IPS DF 6.9 (cell line): ENCODE results near the gene NDE1.
"Not testable (repeated sequence)": the region's sequence is repeated elsewhere in the genome, so short reads cannot be mapped to it uniquely, and the experiment has no call there.

Experiments used
- DNase-seq: peaks from one replicate; pipeline ENCODE4 v3.0.0-alpha.2; 2013; ENCODE audit warnings: low read depth, low spot score
- H3K27ac ChIP-seq: one replicate; pipeline ENCODE4 v1.5.1; 2013; ENCODE audit warnings: low read length, control low read depth
- H3K27me3 ChIP-seq: 2 replicates; pipeline ENCODE4 v1.6.1; 2013; ENCODE audit warnings: mild to moderate bottlenecking, low read length; ENCODE audit not compliant: control insufficient read depth, insufficient read depth
- H3K36me3 ChIP-seq: 2 replicates; pipeline ENCODE4 v1.6.1; 2013; ENCODE audit warnings: low read length; ENCODE audit not compliant: control insufficient read depth, insufficient read depth
- H3K4me1 ChIP-seq: 2 replicates; pipeline ENCODE4 v1.6.1; 2013; ENCODE audit warnings: low read length; ENCODE audit not compliant: control insufficient read depth, insufficient read depth
- H3K4me3 ChIP-seq: 2 replicates; pipeline ENCODE4 v1.5.1; 2013; ENCODE audit warnings: mild to moderate bottlenecking, low read length
- H3K9me3 ChIP-seq: 2 replicates; pipeline ENCODE4 v1.6.1; 2013; ENCODE audit warnings: low read length, inconsistent platforms; ENCODE audit not compliant: control insufficient read depth, insufficient read depth
- WGBS: extraction: QIAGEN DNeasy Blood & Tissue Kit; methylation state at CpG from one replicate; pipeline ENCODE4 v1.1.7; 2013; ENCODE audit warnings: mixed read lengths, missing lambda C conversion rate; ENCODE audit not compliant: insufficient read length, insufficient coverage; 5-methylcytosine and 5-hydroxymethylcytosine counted together

NDE1 gene

GRCh38 chr16:15716694-15717447, 66.8 kb downstream of the NDE1 start:
- no CpG with 5 or more reads among the region's 23 CpGs for WGBS
- Histone ChIP-seq H3K27ac (no peak overlapping the region), H3K9me3 (no peaks in the 10 kb centered on the region), H3K4me3 (no peak overlapping the region), H3K36me3 (no peaks in the 10 kb centered on the region), H3K27me3 (no peaks in the 10 kb centered on the region), H3K4me1 (no peaks in the 10 kb centered on the region)
- no peak for DNase-seq

GRCh38 chr16:15721018-15721417, 71.0 kb downstream of the NDE1 start:
- H3K36me3 ChIP-seq: peaks cover 4% of the 10 kb centered on the region
- H3K4me3 ChIP-seq: no peak overlapping the region
- no peaks in the 10 kb centered on the region for H3K9me3 ChIP-seq
- H3K4me1 ChIP-seq: no peaks in the 10 kb centered on the region
- no peak overlapping the region for H3K27ac ChIP-seq
- H3K27me3 ChIP-seq: no peaks in the 10 kb centered on the region
- DNase-seq: no peak
- no CpG with 5 or more reads among the region's 14 CpGs for WGBS

- WGBS: no CpG with 5 or more reads among the region's 7 CpGs
- no peak overlapping the region for H3K27ac ChIP-seq
- no peaks in the 10 kb centered on the region for H3K9me3 ChIP-seq
- H3K27me3 ChIP-seq: no peaks in the 10 kb centered on the region
- no peak for DNase-seq
- H3K4me3 ChIP-seq: no peak overlapping the region
- H3K36me3 ChIP-seq: peaks cover 4% of the 10 kb centered on the region
- H3K4me1 ChIP-seq: no peaks in the 10 kb centered on the region
Observed at GRCh38 chr16:15723808-15724207, 73.8 kb downstream of the NDE1 start.

GRCh38 chr16:15725641-15726240, 75.7 kb downstream of the NDE1 start:
- Histone ChIP-seq H3K4me1 (no peaks in the 10 kb centered on the region), H3K27me3 (no peaks in the 10 kb centered on the region), H3K27ac (no peak overlapping the region), H3K4me3 (no peak overlapping the region), H3K36me3 (peaks cover 4% of the 10 kb centered on the region), H3K9me3 (no peaks in the 10 kb centered on the region)
- DNase-seq: no peak
- no CpG with 5 or more reads among the region's 5 CpGs for WGBS

- no peak overlapping the region for H3K4me3 ChIP-seq
- peaks cover 4% of the 10 kb centered on the region for H3K36me3 ChIP-seq
- no peaks in the 10 kb centered on the region for H3K9me3 ChIP-seq
- H3K27me3 ChIP-seq: no peaks in the 10 kb centered on the region
- no peak for DNase-seq
- H3K4me1 ChIP-seq: no peaks in the 10 kb centered on the region
- H3K27ac ChIP-seq: no peak overlapping the region
- whole genome bisulfite sequencing: no CpG with 5 or more reads among the region's 18 CpGs
Observed at GRCh38 chr16:15726715-15727114, 76.7 kb downstream of the NDE1 start.

DNA sequence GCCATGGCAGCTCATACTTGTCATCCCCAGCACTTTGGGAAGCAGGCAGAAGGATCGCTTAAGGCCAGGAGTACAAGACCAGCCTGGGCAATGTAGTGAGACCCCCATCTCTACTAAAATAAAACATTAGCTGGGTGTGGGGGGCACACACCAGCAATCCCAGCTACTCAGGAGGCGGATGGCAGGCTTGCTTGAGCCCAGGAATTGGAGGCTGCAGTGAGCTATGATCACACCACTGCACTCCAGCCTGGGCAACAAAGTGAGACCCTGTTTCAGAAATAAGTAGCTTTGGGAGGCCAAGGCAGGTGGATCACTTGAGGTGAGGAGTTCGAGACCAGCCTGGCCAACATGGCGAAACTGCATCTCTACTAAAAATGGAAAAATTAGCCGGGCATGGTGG, 77.7 kb downstream of the NDE1 start:
- H3K27me3 ChIP-seq, H3K36me3 ChIP-seq, DNase-seq, H3K4me1 ChIP-seq, H3K4me3 ChIP-seq, H3K27ac ChIP-seq, H3K9me3 ChIP-seq: not testable (repeated sequence)
- WGBS: no CpG with 5 or more reads among the region's 5 CpGs

DNA sequence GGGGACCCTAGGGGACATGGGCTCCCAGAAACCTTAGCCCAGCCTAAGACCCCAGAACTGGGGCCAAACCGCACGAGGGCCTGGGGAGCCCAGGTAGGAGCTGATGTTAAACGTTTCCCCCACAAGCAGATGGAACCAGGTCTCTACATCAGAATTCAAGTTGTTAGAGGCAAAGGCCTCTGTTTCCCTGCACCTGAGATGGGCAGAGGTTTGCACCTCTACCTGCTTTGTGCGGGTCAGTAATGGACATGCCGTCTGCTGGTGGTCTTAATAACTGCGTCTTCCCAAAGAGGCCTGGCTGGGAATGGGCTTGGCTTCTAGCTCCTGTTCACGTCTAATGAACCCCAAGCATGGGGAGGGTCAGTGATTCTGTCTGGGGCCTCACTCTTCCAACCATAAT, 79.1 kb downstream of the NDE1 start:
- Histone ChIP-seq H3K4me3 (no peak overlapping the region), H3K27me3 (no peaks in the 10 kb centered on the region), H3K4me1 (no peaks in the 10 kb centered on the region), H3K9me3 (no peaks in the 10 kb centered on the region), H3K36me3 (peaks cover 4% of the 10 kb centered on the region), H3K27ac (no peak overlapping the region)
- no peak for DNase-seq
- no CpG with 5 or more reads among the region's 7 CpGs for whole genome bisulfite sequencing

- Histone ChIP-seq H3K27ac (no peak overlapping the region), H3K4me3 (no peak overlapping the region), H3K36me3 (no peaks in the 10 kb centered on the region), H3K9me3 (no peaks in the 10 kb centered on the region), H3K27me3 (no peaks in the 10 kb centered on the region), H3K4me1 (no peaks in the 10 kb centered on the region)
- WGBS: no CpG with 5 or more reads among the region's 6 CpGs
- DNase-seq: no peak
Observed at GRCh38 chr16:15732416-15732815, 82.4 kb downstream of the NDE1 start.

DNA sequence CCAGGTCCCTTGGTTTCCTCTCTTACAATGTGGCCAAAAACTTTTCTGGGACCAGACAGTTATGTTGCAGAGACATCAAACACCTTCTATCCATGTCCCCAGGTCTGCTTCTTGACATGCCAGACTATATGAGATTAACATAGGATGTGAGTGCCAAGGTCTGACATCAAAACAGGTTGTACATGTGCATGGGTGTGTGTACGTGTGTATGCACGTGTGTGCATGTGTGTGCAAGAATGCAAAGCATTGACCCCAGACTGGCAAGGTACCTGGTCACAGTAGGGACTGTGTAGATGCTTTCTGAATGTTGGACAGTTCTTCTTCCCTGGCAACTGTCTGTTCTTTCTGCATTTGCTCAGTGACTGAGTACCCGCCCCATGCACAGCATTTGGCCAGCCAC, 85.6 kb downstream of the NDE1 start:
- H3K9me3 ChIP-seq: no peaks in the 10 kb centered on the region
- no peak for DNase-seq
- H3K4me3 ChIP-seq: no peak overlapping the region
- H3K27me3 ChIP-seq: no peaks in the 10 kb centered on the region
- no peak overlapping the region for H3K27ac ChIP-seq
- no peaks in the 10 kb centered on the region for H3K36me3 ChIP-seq
- no CpG with 5 or more reads among the region's 3 CpGs for WGBS
- H3K4me1 ChIP-seq: no peaks in the 10 kb centered on the region

GRCh38 chr16:15736529-15736928, 86.5 kb downstream of the NDE1 start:
- H3K27ac ChIP-seq: no peak overlapping the region
- no peaks in the 10 kb centered on the region for H3K4me1 ChIP-seq
- H3K9me3 ChIP-seq: no peaks in the 10 kb centered on the region
- no peak for DNase-seq
- no CpG with 5 or more reads among the region's 7 CpGs for WGBS
- no peak overlapping the region for H3K4me3 ChIP-seq
- no peaks in the 10 kb centered on the region for H3K36me3 ChIP-seq
- no peaks in the 10 kb centered on the region for H3K27me3 ChIP-seq

- Histone ChIP-seq H3K36me3 (no peaks in the 10 kb centered on the region), H3K9me3 (no peaks in the 10 kb centered on the region), H3K27me3 (no peaks in the 10 kb centered on the region), H3K27ac (no peak overlapping the region), H3K4me1 (no peaks in the 10 kb centered on the region), H3K4me3 (no peak overlapping the region)
- WGBS: no CpG with 5 or more reads among the region's 18 CpGs
- DNase-seq: no peak
Observed at GRCh38 chr16:15737140-15737644, 87.1 kb downstream of the NDE1 start.
